T-helper 1 cell (primary cell): ENCODE data around the gene DUSP9.
"Not testable (repeated sequence)": the region's sequence is repeated elsewhere in the genome, so short reads cannot be mapped to it uniquely, and the experiment has no call there.

Experiments used
- DNase-seq, 5 donors: peaks; one replicate each; pipeline ENCODE4 v3.0.0-alpha.2; 2012 to 2020

Gene DUSP9

GRCh38 chrX:153673428-153674218 is 26.6 kb downstream of the DUSP9 start, which contains the start of gene PNCK:
TSS of gene PNCK (minus strand) at chrX:153673813. CDS start at chrX:153673076, 737 bp downstream.
- DNase-seq = no peak

GRCh38 chrX:153674219-153674851 is 27.3 kb downstream of the DUSP9 start:
- no peak for DNase-seq

GRCh38 chrX:153681175-153681574 is 34.2 kb downstream of the DUSP9 start:
- no peak for DNase-seq

GRCh38 chrX:153683486-153683885 is 36.5 kb downstream of the DUSP9 start:
- DNase-seq = not testable (repeated sequence)

GRCh38 chrX:153684467-153685155 is 37.6 kb downstream of the DUSP9 start:
- DNase-seq = no peak

GRCh38 chrX:153685156-153685536 is 38.1 kb downstream of the DUSP9 start:
- DNase-seq = no peak

- no peak for DNase-seq
Observed at GRCh38 chrX:153685751-153686696, 39.0 kb downstream of the DUSP9 start.

GRCh38 chrX:153686711-153687110 is 39.7 kb downstream of the DUSP9 start:
- DNase-seq = no peak

- DNase-seq = peak; percentile 19 to 28 (median 23)
Observed at GRCh38 chrX:153687121-153688039, 40.4 kb downstream of the DUSP9 start, which contains the start of gene SLC6A8. TSS of gene SLC6A8 (plus strand) at chrX:153687926. CDS start at chrX:153688575, 649 bp downstream.

GRCh38 chrX:153688071-153688470 is 41.1 kb downstream of the DUSP9 start:
- no peak for DNase-seq

GRCh38 chrX:153688506-153688905 is 41.5 kb downstream of the DUSP9 start:
- DNase-seq = no peak

- no peak for DNase-seq
Observed at GRCh38 chrX:153688911-153689590, 42.0 kb downstream of the DUSP9 start.

GRCh38 chrX:153689654-153690465 is 42.9 kb downstream of the DUSP9 start:
- DNase-seq = no peak

GRCh38 chrX:153690466-153690865 is 43.5 kb downstream of the DUSP9 start:
- DNase-seq = no peak

GRCh38 chrX:153691032-153691827 is 44.2 kb downstream of the DUSP9 start:
- not testable (repeated sequence) for DNase-seq

GRCh38 chrX:153692003-153692402 is 45.0 kb downstream of the DUSP9 start:
- DNase-seq = no peak

GRCh38 chrX:153692611-153693156 is 45.7 kb downstream of the DUSP9 start:
- no peak for DNase-seq
